Measurements from ENCODE around the gene M1AP. TPM values are rescaled to one million over a fixed set of nuclear protein-coding genes. Genes with fewer than 3 reads are reported as not detected.
"Not testable (repeated sequence)": the region's sequence is repeated elsewhere in the genome, so short reads cannot be mapped to it uniquely, and the experiment has no call there.

M1AP gene
- total RNA-seq, 4 donors from 2014 or later = 0.81 to 2.6 (median 1.8) TPM

DNA sequence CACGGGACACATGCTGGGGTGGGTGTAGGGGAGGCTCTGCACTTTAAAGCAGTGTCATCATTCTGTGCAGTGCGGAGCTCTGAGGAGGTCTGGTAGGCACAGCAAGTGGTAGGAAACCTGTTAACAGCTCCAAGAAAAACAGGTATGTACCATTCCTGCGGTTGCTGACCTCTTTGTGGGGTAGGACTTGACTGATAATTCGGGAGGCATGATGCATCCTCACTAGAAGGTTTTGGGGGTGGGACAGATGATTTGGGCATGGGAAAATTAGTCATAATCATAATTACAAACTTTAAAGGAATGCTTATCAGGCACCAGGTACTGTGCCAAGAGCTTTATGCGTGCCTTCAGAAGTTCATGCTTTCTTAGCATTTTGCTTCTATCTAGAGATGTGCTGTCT lies 83.9 kb downstream of the M1AP start:
- no peaks in the 10 kb centered on the region for H3K9me3 ChIP-seq
- TF ChIP-seq POLR2A (IDR thresholded peaks at IDR 0.05) = no peak
- TF ChIP-seq, protein P1, sequence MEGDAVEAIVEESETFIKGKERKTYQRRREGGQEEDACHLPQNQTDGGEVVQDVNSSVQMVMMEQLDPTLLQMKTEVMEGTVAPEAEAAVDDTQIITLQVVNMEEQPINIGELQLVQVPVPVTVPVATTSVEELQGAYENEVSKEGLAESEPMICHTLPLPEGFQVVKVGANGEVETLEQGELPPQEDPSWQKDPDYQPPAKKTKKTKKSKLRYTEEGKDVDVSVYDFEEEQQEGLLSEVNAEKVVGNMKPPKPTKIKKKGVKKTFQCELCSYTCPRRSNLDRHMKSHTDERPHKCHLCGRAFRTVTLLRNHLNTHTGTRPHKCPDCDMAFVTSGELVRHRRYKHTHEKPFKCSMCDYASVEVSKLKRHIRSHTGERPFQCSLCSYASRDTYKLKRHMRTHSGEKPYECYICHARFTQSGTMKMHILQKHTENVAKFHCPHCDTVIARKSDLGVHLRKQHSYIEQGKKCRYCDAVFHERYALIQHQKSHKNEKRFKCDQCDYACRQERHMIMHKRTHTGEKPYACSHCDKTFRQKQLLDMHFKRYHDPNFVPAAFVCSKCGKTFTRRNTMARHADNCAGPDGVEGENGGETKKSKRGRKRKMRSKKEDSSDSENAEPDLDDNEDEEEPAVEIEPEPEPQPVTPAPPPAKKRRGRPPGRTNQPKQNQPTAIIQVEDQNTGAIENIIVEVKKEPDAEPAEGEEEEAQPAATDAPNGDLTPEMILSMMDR (IDR thresholded peaks at IDR 0.05) = no peak
- no peaks in the 10 kb centered on the region for H3K36me3 ChIP-seq
- 82 to 84% methylated on average over 5 of the region's 5 CpGs for WGBS, 2 donors
- no peak overlapping the region for H3K4me3 ChIP-seq (replicated peaks in 1 of 3)
- intact Hi-C loops (cut with DNase I) = no loop called here
- DNase-seq = no peak
- no peaks in the 10 kb centered on the region for H3K4me1 ChIP-seq
- H3K27ac ChIP-seq = no peak overlapping the region
- no peaks in the 10 kb centered on the region for H3K27me3 ChIP-seq

DNA sequence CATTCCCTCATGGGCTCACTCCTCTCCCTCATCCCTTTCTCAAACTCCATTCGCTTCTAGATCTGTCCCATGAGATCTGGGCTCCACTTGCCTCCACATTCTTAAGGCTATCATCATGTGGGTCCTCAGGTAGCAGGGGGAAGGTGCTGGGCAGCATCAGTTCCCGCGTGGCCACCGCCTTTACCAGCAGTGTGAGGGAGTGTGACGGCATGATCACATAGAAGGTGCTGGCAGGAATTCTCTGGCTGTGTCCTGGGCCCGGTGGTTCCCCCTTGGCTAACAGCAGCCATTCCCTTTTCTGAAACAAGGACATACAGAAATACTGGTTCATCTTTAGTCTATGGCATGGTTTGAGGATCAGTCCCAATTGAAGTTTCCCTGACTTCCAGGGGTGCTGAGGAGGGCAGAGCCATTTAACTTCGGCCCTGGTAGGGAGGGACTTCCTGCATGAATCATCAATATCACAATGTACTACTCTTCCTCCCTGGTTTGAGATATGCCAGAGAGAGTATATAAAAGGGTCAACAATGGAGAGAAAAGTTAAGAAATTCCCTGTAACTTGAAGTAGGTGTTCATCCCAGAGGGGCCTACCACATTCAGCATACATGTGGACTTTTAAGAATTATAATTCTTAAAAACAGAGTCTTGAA lies 85.9 kb downstream of the M1AP start:
- WGBS, 2 donors = 74 to 90% methylated on average over 7 of the region's 7 CpGs
- no peak for DNase-seq
- no peak overlapping the region for H3K27ac ChIP-seq
- TF ChIP-seq POLR2A (IDR thresholded peaks at IDR 0.05) = no peak
- TF ChIP-seq, protein P1 (IDR thresholded peaks at IDR 0.05) = no peak
- H3K4me3 ChIP-seq (replicated peaks in 1 of 3) = no peak overlapping the region
- H3K36me3 ChIP-seq = no peaks in the 10 kb centered on the region
- H3K27me3 ChIP-seq = no peaks in the 10 kb centered on the region
- H3K9me3 ChIP-seq = no peaks in the 10 kb centered on the region
- H3K4me1 ChIP-seq = no peaks in the 10 kb centered on the region
- intact Hi-C loops (cut with DNase I) = no loop called here

DNA sequence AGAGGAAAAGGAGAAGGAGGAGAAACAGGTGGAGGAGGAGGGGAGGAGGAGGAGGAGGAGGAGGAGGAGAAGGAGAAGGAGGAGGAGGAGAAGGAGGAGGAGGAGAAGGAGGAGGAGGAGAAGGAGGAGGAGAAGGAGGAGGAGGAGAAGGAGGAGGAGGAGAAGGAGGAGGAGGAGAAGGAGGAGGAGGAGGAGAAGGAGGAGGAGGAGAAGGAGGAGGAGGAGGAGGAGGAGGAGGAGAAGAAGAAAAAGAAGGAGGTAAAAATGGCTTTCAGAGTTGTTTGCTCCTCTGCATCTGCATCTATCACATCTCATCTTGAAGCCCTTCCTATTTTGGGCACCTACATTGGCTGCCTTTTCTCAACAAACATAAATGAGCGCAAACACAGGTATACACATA lies 87.1 kb downstream of the M1AP start:
- H3K27me3 ChIP-seq; H3K4me1 ChIP-seq; H3K27ac ChIP-seq; H3K36me3 ChIP-seq; H3K4me3 ChIP-seq (replicated peaks in 1 of 3); intact Hi-C loops (cut with DNase I); DNase-seq; H3K9me3 ChIP-seq: not testable (repeated sequence)
- whole genome bisulfite sequencing, 2 donors = 97 to 100% methylated on average over 1 of the region's 1 CpG

DNA sequence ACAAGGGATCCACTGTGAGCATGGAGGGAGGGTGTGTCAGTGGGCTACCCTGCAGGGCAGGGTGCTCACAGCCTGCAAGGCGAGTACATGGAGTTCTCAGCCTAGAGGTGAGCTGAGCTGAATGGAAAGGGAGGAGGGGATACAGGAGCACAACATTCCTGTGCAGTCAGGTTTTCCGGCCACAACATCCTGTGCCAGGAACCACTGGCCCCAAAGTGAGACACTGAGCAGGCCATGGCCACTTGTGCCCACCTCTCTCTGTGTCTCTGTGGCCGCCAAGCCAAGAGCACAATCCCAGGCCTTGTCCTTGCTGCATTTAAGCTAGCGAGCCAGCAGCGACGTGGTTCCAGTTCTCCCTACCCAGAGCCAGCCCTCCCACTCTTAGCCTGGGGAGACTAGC lies 87.5 kb downstream of the M1AP start:
- Histone ChIP-seq H3K9me3 (no peaks in the 10 kb centered on the region), H3K27me3 (no peaks in the 10 kb centered on the region), H3K27ac (no peak overlapping the region), H3K4me1 (peaks cover 0 to 2% of the 10 kb centered on the region in 2 donors), H3K36me3 (peaks cover 0 to 6% of the 10 kb centered on the region in 2 donors), H3K4me3 (replicated peaks in 1 of 3) (no peak overlapping the region)
- no peak for TF ChIP-seq POLR2A (IDR thresholded peaks at IDR 0.05)
- TF ChIP-seq, protein P1 (IDR thresholded peaks at IDR 0.05) = no peak
- intact Hi-C loops (cut with DNase I) = no loop called here
- DNase-seq = no peak
- 68 to 72% methylated on average over 6 of the region's 6 CpGs for WGBS, 2 donors

DNA sequence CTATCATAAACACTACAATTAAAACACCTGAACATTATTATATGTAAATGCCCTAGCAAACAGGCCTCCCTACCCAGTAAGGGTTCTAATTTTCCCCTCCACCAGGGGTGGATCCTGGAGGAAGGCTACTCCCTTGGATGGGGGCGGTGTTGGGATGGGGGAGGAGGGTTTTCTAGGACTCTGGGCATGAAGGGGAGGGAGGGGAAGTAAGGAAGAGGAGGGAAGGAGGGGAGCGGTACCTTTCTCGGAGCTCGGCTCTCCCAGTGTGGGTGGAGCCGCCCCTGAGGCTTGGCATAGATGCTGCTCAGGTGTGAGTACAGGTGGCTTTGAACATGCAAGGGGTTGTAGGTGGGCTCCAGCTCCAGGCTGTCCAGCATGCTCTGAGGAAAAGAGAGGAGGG lies 88.2 kb downstream of the M1AP start:
- Histone ChIP-seq H3K36me3 (peaks cover 0 to 6% of the 10 kb centered on the region in 2 donors), H3K27me3 (no peaks in the 10 kb centered on the region), H3K9me3 (no peaks in the 10 kb centered on the region), H3K4me1 (peaks cover 0 to 8% of the 10 kb centered on the region in 2 donors), H3K4me3 (replicated peaks in 1 of 3) (no peak overlapping the region), H3K27ac (no peak overlapping the region)
- intact Hi-C loops (cut with DNase I) = no loop called here
- no peak for TF ChIP-seq POLR2A (IDR thresholded peaks at IDR 0.05)
- TF ChIP-seq, protein P1 (IDR thresholded peaks at IDR 0.05) = no peak
- DNase-seq = no peak
- WGBS, 2 donors = 54 to 59% methylated on average over 5 of the region's 5 CpGs

All from thyroid gland (tissue), 4 donors.